GM23248 (cell line): ENCODE measurements around the gene EDAR. TPM values are rescaled to one million over a fixed set of nuclear protein-coding genes. Genes with fewer than 3 reads are reported as not detected.

ENCODE experiments used
- DNase-seq: peaks from one replicate; pipeline ENCODE4 v3.0.0-alpha.2; 2015
- H2AFZ ChIP-seq: fragments of 200-600 bp; sonication (generic); 2 replicates; pipeline ENCODE4 v1.6.1; 2016; ENCODE audit warnings: antibody characterized with exemption
- H3F3A ChIP-seq: fragments of 200-600 bp; sonication (generic); 2 replicates; pipeline ENCODE4 v1.6.1; 2016; ENCODE audit warnings: mild to moderate bottlenecking, antibody characterized with exemption, mixed run types; ENCODE audit not compliant: insufficient read depth
- H3K27ac ChIP-seq: fragments of 200-600 bp; sonication (generic); 2 replicates; pipeline ENCODE4 v1.5.1; 2016; ENCODE audit warnings: mild to moderate bottlenecking
- H3K27me3 ChIP-seq: fragments of 200-600 bp; sonication (generic); replicated peaks from 2 replicates; pipeline ENCODE4 v1.6.1; 2016; ENCODE audit warnings: mild to moderate bottlenecking; ENCODE audit not compliant: insufficient read depth
- H3K36me3 ChIP-seq: fragments of 200-600 bp; sonication (generic); 2 replicates; pipeline ENCODE4 v1.6.1; 2016; ENCODE audit warnings: low read depth, mild to moderate bottlenecking
- H3K4me1 ChIP-seq: fragments of 200-600 bp; sonication (generic); 2 replicates; pipeline ENCODE4 v1.6.1; 2016; ENCODE audit warnings: mild to moderate bottlenecking; ENCODE audit not compliant: insufficient read depth
- H3K4me2 ChIP-seq: fragments of 200-600 bp; sonication (generic); one replicate; pipeline ENCODE4 v1.6.1; 2016; ENCODE audit warnings: mild to moderate bottlenecking; ENCODE audit not compliant: unreplicated experiment
- H3K4me3 ChIP-seq: fragments of 200-600 bp; sonication (generic); 2 replicates; pipeline ENCODE4 v1.5.1; 2016; ENCODE audit warnings: mild to moderate bottlenecking
- H3K79me2 ChIP-seq: fragments of 200-600 bp; sonication (generic); 2 replicates; pipeline ENCODE4 v1.6.1; 2016; ENCODE audit warnings: mild to moderate bottlenecking; ENCODE audit not compliant: insufficient read depth
- H3K9ac ChIP-seq: fragments of 200-600 bp; sonication (generic); 2 replicates; pipeline ENCODE4 v1.6.1; 2016; ENCODE audit warnings: mild to moderate bottlenecking
- H3K9me2 ChIP-seq: fragments of 200-600 bp; sonication (generic); 2 replicates; pipeline ENCODE4 v1.6.1; 2016; ENCODE audit warnings: mixed run types, mild to moderate bottlenecking, moderate library complexity; ENCODE audit not compliant: insufficient read depth
- H3K9me3 ChIP-seq: fragments of 200-600 bp; sonication (generic); one replicate; pipeline ENCODE4 v1.6.1; 2017; ENCODE audit warnings: low read depth
- H4K20me1 ChIP-seq: fragments of 200-600 bp; sonication (generic); 2 replicates; pipeline ENCODE4 v1.6.0; 2016; ENCODE audit not compliant: insufficient read depth
- EZH2 ChIP-seq: fragments of 200-600 bp; sonication (generic); IDR thresholded peaks from 2 replicates; pipeline ENCODE4 v1.6.1; 2018; ENCODE audit warnings: antibody characterized with exemption, mild to moderate bottlenecking; ENCODE audit not compliant: insufficient read depth, poor library complexity, severe bottlenecking
- EZH2phosphoT487 ChIP-seq: fragments of 200-600 bp; sonication (generic); IDR thresholded peaks from 2 replicates; pipeline ENCODE4 v1.6.1; 2018; ENCODE audit warnings: antibody characterized with exemption, moderate library complexity, mild to moderate bottlenecking, low read depth; ENCODE audit not compliant: insufficient read depth
- WGBS, 2 experiments: methylation state at CpG; one replicate each; pipeline ENCODE4 v1.1.6; 2015 to 2017; ENCODE audit warnings: low lambda C conversion rate in 2 of 2, low coverage in 1 of 2; ENCODE audit errors: missing lambda C conversion rate in 2 of 2; 5-methylcytosine and 5-hydroxymethylcytosine counted together
- in situ Hi-C: fragments of 300-500 bp; cut with MboI; formaldehyde crosslinking; loops from 2 replicates; pipeline ENCODE4 v1.15.0; 2020
- polyA plus RNA-seq: library from polyadenylated mRNA; unstranded; fragments of >200 nt; fragmentation: Nextera tagmentation; extraction: Ambion mirVana; gene quantifications from 2 replicates; pipeline ENCODE4 v1.2.1, GENCODE V29; 2016
- total RNA-seq: library from RNA; depleted of rRNA; stranded (reverse); fragments of >200 nt; shearing (Covaris generic); gene quantifications from 2 replicates; pipeline ENCODE4 v1.2.3, GENCODE V29; 2014

The EDAR gene
- total and polyA plus RNA-seq, 2 experiments from 2014 or later, result not detected

DNA sequence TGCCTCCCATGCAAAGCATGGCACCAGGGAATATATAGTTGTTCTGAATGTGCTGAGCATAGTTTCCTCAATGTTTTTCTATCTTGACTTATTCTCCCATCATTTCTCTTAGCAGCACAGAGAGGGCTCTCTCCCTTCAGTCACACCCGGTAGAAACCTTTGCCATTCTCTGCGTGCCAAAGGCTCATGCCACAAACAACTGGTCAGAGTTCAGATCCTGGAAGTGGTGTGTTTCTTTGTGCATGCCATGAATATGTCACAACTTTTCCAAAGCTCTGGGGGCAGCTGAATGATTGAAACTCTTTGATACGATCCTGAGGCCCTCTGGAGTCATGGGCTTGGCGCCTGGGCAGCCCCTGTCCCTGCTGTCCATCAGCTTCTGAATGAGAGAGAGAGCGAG is 28.0 kb upstream of the EDAR start:
- Histone ChIP-seq H3K4me1 (peaks cover 6% of the 10 kb centered on the region; the same call in 1 of the 2 replicates), H3K4me2 (no peak overlapping the region), H2AFZ (no peak overlapping the region), H3K27ac (no peak overlapping the region), H3K27me3 (peaks cover 47% of the 10 kb centered on the region), H3K9me2 (no peaks in the 10 kb centered on the region), H3K79me2 (no peaks in the 10 kb centered on the region), H3F3A (0 out of 2 replicates have a peak, but pooled peaks cover 4% of the 10 kb centered on the region), H3K9me3 (no peaks in the 10 kb centered on the region), H3K9ac (no peak overlapping the region), H3K36me3 (no peaks in the 10 kb centered on the region), H4K20me1 (no peaks in the 10 kb centered on the region), H3K4me3 (no peak overlapping the region)
- in situ Hi-C loops, result no loop called here
- no peak for DNase-seq
- WGBS, 2 experiments, result 59 to 61% methylated on average over 5 of the region's 5 CpGs
- TF ChIP-seq EZH2phosphoT487 (no peak), EZH2 (no peak)

DNA sequence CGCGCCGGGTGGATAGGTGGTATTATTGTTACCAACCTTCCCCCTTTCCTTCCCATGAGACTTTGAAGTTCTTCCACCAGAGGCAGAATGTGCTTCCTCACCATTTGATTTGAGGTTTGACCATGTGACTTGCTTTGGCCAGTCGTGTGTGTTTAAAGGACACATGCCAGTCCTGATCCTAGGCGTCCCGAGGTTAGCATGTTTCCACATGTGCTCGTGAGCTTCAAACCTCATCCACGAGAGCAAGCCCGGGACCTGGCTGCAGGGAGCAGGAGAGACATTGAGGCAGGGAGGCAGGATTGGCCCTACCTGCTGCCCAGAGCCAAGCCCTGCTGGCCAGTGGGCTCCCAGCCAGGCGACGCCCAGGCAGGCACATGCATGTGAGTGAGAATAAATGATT is 27.4 kb upstream of the EDAR start:
- H3K36me3 ChIP-seq, result no peaks in the 10 kb centered on the region
- H3K9me2 ChIP-seq, result no peaks in the 10 kb centered on the region
- peaks cover 43% of the 10 kb centered on the region for H3K27me3 ChIP-seq
- no peak overlapping the region for H3K4me3 ChIP-seq
- TF ChIP-seq EZH2phosphoT487 (no peak), EZH2 (no peak)
- no peak overlapping the region for H3K9ac ChIP-seq
- H3F3A ChIP-seq, result 0 out of 2 replicates have a peak, but pooled peaks cover 4% of the 10 kb centered on the region
- H3K4me2 ChIP-seq, result no peak overlapping the region
- no peak overlapping the region for H2AFZ ChIP-seq
- H4K20me1 ChIP-seq, result no peaks in the 10 kb centered on the region
- no peaks in the 10 kb centered on the region for H3K79me2 ChIP-seq
- H3K9me3 ChIP-seq, result no peaks in the 10 kb centered on the region
- H3K4me1 ChIP-seq, result peaks cover 6% of the 10 kb centered on the region; the same call in 1 of the 2 replicates
- 62 to 66% methylated on average over 11 of the region's 11 CpGs for WGBS, 2 experiments
- DNase-seq, result no peak
- in situ Hi-C loops, result no loop called here
- H3K27ac ChIP-seq, result no peak overlapping the region

DNA sequence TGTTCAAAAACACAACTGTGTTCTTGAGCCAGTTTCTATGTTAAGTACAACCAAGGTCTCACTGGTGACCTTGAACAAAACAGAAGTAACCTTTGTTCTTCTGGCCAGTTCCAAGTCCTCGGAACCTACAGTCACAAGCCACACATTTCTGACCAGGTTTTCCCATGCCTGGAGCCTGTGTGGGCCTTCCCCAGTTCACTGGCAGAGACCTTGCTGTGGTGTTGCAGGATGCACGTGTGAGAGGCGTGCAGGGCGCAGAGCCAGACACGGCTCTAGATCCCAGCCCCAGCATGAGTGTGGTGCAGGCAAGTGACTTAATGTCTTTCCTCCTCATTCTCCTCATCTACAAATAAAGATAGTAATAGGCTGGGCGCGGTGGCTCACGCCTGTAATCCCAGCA is 25.5 kb upstream of the EDAR start:
- no peaks in the 10 kb centered on the region for H3K36me3 ChIP-seq
- no peak overlapping the region for H2AFZ ChIP-seq
- in situ Hi-C loops, result no loop called here
- no peak overlapping the region for H3K9ac ChIP-seq
- no peaks in the 10 kb centered on the region for H3K9me3 ChIP-seq
- no peaks in the 10 kb centered on the region for H4K20me1 ChIP-seq
- H3K79me2 ChIP-seq, result no peaks in the 10 kb centered on the region
- DNase-seq, result no peak
- H3K4me1 ChIP-seq, result no peaks in the 10 kb centered on the region
- H3K27ac ChIP-seq, result no peak overlapping the region
- TF ChIP-seq EZH2, result no peak
- TF ChIP-seq EZH2phosphoT487, result no peak
- H3K27me3 ChIP-seq, result peaks cover 41% of the 10 kb centered on the region
- H3K4me2 ChIP-seq, result no peak overlapping the region
- H3F3A ChIP-seq, result no peaks in the 10 kb centered on the region
- no peaks in the 10 kb centered on the region for H3K9me2 ChIP-seq
- WGBS, 2 experiments, result 72 to 74% methylated on average over 8 of the region's 8 CpGs
- H3K4me3 ChIP-seq, result no peak overlapping the region

DNA sequence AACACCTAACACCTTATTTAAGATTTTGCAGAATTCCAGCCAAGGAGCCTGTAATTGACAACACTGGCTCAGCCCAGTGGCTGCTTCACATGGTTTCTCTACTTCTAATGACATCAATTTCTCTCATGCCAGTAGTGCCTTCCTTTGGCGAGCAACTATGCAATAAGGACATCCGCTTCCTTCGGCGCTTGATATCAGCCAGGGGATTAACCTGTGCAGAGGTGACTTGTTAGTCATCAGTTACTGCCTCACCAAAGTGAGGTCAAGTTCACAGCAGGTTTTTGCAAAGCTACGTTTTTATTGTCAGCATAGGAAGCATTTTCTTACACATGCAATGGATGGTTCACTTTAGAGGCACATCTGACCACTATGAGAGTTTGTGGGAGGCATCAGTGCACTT is 24.0 kb upstream of the EDAR start:
- in situ Hi-C loops, result no loop called here
- H3F3A ChIP-seq, result no peaks in the 10 kb centered on the region
- no peak overlapping the region for H3K27ac ChIP-seq
- no peak overlapping the region for H3K9ac ChIP-seq
- no peak overlapping the region for H2AFZ ChIP-seq
- H3K36me3 ChIP-seq, result no peaks in the 10 kb centered on the region
- H3K4me3 ChIP-seq, result no peak overlapping the region
- H3K9me2 ChIP-seq, result no peaks in the 10 kb centered on the region
- WGBS, 2 experiments, result 91 to 95% methylated on average over 5 of the region's 5 CpGs
- H3K4me1 ChIP-seq, result no peaks in the 10 kb centered on the region
- H3K79me2 ChIP-seq, result no peaks in the 10 kb centered on the region
- peaks cover 26% of the 10 kb centered on the region for H3K27me3 ChIP-seq
- no peaks in the 10 kb centered on the region for H4K20me1 ChIP-seq
- no peak for TF ChIP-seq EZH2phosphoT487
- TF ChIP-seq EZH2, result no peak
- no peak overlapping the region for H3K4me2 ChIP-seq
- no peak for DNase-seq
- H3K9me3 ChIP-seq, result no peaks in the 10 kb centered on the region

DNA sequence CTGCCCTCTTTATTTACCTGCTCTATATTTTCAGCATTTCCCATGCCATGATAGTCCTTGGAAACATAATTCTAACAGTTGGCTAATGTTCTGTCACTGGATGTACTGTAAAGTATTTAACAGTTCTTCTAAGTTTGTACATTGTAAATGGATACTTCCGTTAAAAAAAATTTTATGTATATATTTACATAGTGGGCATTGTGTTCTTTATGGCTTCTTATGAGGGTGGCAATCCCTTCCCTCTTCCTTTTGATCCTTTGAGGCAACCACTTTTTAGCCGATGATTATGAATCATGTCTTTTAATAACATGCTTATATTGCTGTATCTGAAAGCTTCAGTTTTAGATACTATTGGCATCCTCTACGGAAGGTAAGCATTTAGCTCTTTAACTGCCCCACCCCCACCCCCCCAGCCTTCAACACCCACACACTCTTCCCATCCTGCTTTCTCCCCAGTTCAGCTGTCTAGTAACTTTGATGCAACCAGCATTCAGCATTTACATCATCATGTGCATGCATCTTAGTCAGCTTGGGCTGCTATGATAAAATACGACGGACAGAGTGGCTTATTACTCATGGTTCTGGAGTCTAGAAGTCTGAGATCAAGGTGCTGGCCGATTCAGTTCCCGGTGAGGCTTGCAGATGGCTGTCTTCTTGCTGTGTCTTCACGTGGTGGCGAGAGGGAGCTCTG is 21.0 kb upstream of the EDAR start:
- no peaks in the 10 kb centered on the region for H3K79me2 ChIP-seq
- in situ Hi-C loops, result no loop called here
- TF ChIP-seq EZH2, result no peak
- no peak for TF ChIP-seq EZH2phosphoT487
- H4K20me1 ChIP-seq, result no peaks in the 10 kb centered on the region
- peak; percentile 77 for DNase-seq
- H3K27me3 ChIP-seq, result peaks cover 16% of the 10 kb centered on the region; the same call in 1 of the 2 replicates
- H3K9me2 ChIP-seq, result no peaks in the 10 kb centered on the region
- H2AFZ ChIP-seq, result no peak overlapping the region
- H3K9ac ChIP-seq, result no peak overlapping the region
- H3K4me2 ChIP-seq, result no peak overlapping the region
- WGBS, 2 experiments, result 37 to 38% methylated on average over 9 of the region's 9 CpGs
- no peak overlapping the region for H3K27ac ChIP-seq
- H3F3A ChIP-seq, result no peaks in the 10 kb centered on the region
- no peaks in the 10 kb centered on the region for H3K9me3 ChIP-seq
- H3K4me1 ChIP-seq, result no peaks in the 10 kb centered on the region
- no peaks in the 10 kb centered on the region for H3K36me3 ChIP-seq
- H3K4me3 ChIP-seq, result no peak overlapping the region
